SK-N-SH treated with all-trans-retinoic acid at 6 μM for 48 hours (cell line): Measurements from ENCODE around the gene AGTR1.

Experiments used
- ARNTL ChIP-seq: fragments of 450-650 bp; formaldehyde crosslinking; IDR thresholded peaks from 2 replicates; pipeline ENCODE4 v1.5.0; 2020; ENCODE audit warnings: low read depth, mild to moderate bottlenecking, moderate library complexity, borderline replicate concordance
- CSDC2 ChIP-seq: fragments of 250-450 bp; sonication (Bioruptor Pico); IDR thresholded peaks from 2 replicates; pipeline ENCODE4 v1.5.0; 2020; ENCODE audit warnings: mild to moderate bottlenecking, moderate library complexity
- GLIS3 ChIP-seq: fragments of 250-450 bp; sonication (Bioruptor Pico); IDR thresholded peaks from 2 replicates; pipeline ENCODE4 v1.5.0; 2020; ENCODE audit warnings: mild to moderate bottlenecking, moderate library complexity
- OSR1 ChIP-seq: fragments of 250-450 bp; sonication (Bioruptor Pico); IDR thresholded peaks from 2 replicates; pipeline ENCODE4 v1.8.0; 2022; ENCODE audit warnings: moderate library complexity, mild to moderate bottlenecking, inconsistent platforms
- PPARA ChIP-seq: fragments of 250-450 bp; sonication (Bioruptor Pico); IDR thresholded peaks from 2 replicates; pipeline ENCODE4 v1.5.0; 2020; ENCODE audit warnings: mild to moderate bottlenecking, borderline replicate concordance
- ZC3H10 ChIP-seq: fragments of 250-450 bp; sonication (Bioruptor Pico); IDR thresholded peaks from 2 replicates; pipeline ENCODE4 v1.5.1; 2021; ENCODE audit warnings: mild to moderate bottlenecking, moderate library complexity
- ZNF565 ChIP-seq: fragments of 450-650 bp; formaldehyde crosslinking; conservative IDR thresholded peaks from 2 replicates; pipeline ENCODE4 v1.5.0; 2020; ENCODE audit warnings: low read depth, mild to moderate bottlenecking, moderate library complexity
- ZNF70 ChIP-seq: fragments of 450-650 bp; formaldehyde crosslinking; IDR thresholded peaks from 2 replicates; pipeline ENCODE4 v1.5.0; 2020; ENCODE audit warnings: mild to moderate bottlenecking, moderate library complexity
- TF ChIP-seq, protein P1 (sequence below): fragments of 250-450 bp; sonication (Bioruptor Pico); IDR thresholded peaks from 2 replicates; pipeline ENCODE4 v1.8.0; 2020; ENCODE audit warnings: mild to moderate bottlenecking, moderate library complexity, borderline replicate concordance
- TF ChIP-seq, protein P2 (sequence below): fragments of 250-450 bp; sonication (Bioruptor Pico); IDR thresholded peaks from 2 replicates; pipeline ENCODE4 v1.5.0; 2020; ENCODE audit warnings: mild to moderate bottlenecking, moderate library complexity
- TF ChIP-seq, protein P3 (sequence below): fragments of 250-450 bp; sonication (Bioruptor Pico); IDR thresholded peaks from 2 replicates; pipeline ENCODE4 v1.8.0; 2021; ENCODE audit warnings: low read depth, mild to moderate bottlenecking, moderate library complexity, borderline replicate concordance
- TF ChIP-seq, protein P4 (sequence below): fragments of 250-450 bp; sonication (Bioruptor Pico); IDR thresholded peaks from 2 replicates; pipeline ENCODE4 v1.5.1; 2021; ENCODE audit warnings: mild to moderate bottlenecking, moderate library complexity

DNA sequence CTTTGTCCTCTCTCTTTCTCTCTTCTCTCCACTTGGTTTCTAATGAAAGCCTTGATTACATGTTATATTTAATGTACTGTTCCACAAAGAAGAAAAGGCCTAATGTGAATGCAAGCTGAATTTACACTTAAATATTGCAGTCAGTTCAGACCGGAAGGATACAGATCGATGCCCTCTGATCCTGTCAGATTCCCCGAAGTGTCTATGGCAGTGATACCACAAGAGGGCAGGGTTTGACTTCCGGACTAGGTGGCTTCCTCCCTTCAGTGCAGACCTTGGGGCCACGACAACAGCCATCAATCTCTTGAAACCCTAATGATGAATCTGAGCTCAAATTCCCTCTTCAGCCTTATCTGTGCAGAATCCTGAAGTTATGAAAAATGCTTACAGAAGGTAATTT lies 29.5 kb downstream of the AGTR1 start:
- TF ChIP-seq, protein P1, sequence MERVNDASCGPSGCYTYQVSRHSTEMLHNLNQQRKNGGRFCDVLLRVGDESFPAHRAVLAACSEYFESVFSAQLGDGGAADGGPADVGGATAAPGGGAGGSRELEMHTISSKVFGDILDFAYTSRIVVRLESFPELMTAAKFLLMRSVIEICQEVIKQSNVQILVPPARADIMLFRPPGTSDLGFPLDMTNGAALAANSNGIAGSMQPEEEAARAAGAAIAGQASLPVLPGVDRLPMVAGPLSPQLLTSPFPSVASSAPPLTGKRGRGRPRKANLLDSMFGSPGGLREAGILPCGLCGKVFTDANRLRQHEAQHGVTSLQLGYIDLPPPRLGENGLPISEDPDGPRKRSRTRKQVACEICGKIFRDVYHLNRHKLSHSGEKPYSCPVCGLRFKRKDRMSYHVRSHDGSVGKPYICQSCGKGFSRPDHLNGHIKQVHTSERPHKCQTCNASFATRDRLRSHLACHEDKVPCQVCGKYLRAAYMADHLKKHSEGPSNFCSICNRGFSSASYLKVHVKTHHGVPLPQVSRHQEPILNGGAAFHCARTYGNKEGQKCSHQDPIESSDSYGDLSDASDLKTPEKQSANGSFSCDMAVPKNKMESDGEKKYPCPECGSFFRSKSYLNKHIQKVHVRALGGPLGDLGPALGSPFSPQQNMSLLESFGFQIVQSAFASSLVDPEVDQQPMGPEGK (CRISPR knock-in tag) = no peak
- no peak for TF ChIP-seq ARNTL (CRISPR knock-in tag)
- no peak for TF ChIP-seq OSR1 (CRISPR knock-in tag)
- TF ChIP-seq, protein P2, sequence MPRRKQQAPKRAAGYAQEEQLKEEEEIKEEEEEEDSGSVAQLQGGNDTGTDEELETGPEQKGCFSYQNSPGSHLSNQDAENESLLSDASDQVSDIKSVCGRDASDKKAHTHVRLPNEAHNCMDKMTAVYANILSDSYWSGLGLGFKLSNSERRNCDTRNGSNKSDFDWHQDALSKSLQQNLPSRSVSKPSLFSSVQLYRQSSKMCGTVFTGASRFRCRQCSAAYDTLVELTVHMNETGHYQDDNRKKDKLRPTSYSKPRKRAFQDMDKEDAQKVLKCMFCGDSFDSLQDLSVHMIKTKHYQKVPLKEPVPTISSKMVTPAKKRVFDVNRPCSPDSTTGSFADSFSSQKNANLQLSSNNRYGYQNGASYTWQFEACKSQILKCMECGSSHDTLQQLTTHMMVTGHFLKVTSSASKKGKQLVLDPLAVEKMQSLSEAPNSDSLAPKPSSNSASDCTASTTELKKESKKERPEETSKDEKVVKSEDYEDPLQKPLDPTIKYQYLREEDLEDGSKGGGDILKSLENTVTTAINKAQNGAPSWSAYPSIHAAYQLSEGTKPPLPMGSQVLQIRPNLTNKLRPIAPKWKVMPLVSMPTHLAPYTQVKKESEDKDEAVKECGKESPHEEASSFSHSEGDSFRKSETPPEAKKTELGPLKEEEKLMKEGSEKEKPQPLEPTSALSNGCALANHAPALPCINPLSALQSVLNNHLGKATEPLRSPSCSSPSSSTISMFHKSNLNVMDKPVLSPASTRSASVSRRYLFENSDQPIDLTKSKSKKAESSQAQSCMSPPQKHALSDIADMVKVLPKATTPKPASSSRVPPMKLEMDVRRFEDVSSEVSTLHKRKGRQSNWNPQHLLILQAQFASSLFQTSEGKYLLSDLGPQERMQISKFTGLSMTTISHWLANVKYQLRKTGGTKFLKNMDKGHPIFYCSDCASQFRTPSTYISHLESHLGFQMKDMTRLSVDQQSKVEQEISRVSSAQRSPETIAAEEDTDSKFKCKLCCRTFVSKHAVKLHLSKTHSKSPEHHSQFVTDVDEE = no peak
- TF ChIP-seq ZNF70 (CRISPR knock-in tag) = no peak
- no peak for TF ChIP-seq CSDC2 (CRISPR knock-in tag)
- TF ChIP-seq, protein P3, sequence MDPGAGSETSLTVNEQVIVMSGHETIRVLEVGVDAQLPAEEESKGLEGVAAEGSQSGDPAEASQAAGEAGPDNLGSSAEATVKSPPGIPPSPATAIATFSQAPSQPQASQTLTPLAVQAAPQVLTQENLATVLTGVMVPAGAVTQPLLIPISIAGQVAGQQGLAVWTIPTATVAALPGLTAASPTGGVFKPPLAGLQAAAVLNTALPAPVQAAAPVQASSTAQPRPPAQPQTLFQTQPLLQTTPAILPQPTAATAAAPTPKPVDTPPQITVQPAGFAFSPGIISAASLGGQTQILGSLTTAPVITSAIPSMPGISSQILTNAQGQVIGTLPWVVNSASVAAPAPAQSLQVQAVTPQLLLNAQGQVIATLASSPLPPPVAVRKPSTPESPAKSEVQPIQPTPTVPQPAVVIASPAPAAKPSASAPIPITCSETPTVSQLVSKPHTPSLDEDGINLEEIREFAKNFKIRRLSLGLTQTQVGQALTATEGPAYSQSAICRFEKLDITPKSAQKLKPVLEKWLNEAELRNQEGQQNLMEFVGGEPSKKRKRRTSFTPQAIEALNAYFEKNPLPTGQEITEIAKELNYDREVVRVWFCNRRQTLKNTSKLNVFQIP (CRISPR knock-in tag) = no peak
- TF ChIP-seq GLIS3 (CRISPR knock-in tag) = no peak
- TF ChIP-seq, protein P4, sequence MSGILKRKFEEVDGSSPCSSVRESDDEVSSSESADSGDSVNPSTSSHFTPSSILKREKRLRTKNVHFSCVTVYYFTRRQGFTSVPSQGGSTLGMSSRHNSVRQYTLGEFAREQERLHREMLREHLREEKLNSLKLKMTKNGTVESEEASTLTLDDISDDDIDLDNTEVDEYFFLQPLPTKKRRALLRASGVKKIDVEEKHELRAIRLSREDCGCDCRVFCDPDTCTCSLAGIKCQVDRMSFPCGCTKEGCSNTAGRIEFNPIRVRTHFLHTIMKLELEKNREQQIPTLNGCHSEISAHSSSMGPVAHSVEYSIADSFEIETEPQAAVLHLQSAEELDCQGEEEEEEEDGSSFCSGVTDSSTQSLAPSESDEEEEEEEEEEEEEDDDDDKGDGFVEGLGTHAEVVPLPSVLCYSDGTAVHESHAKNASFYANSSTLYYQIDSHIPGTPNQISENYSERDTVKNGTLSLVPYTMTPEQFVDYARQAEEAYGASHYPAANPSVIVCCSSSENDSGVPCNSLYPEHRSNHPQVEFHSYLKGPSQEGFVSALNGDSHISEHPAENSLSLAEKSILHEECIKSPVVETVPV (CRISPR knock-in tag) = no peak
- no peak for TF ChIP-seq ZC3H10 (CRISPR knock-in tag)
- no peak for TF ChIP-seq PPARA (CRISPR knock-in tag)
- no peak for TF ChIP-seq ZNF565 (CRISPR knock-in tag)
